GM08714 (cell line): Measurements from ENCODE around the gene ADGRB3.
"Not testable (repeated sequence)": the region's sequence is repeated elsewhere in the genome, so short reads cannot be mapped to it uniquely, and the experiment has no call there.

Experiments used
- H3K4me3 ChIP-seq: fragments of 200-500 bp; sonication (Bioruptor generic); 2 replicates; pipeline ENCODE4 v1.5.1; 2014; ENCODE audit warnings: mild to moderate bottlenecking, low read length, inconsistent platforms
- ZNF274 ChIP-seq: IDR thresholded peaks from 2 replicates; pipeline ENCODE4 v1.6.1; 2012; ENCODE audit warnings: mild to moderate bottlenecking, low read depth, low read length

Gene ADGRB3

DNA sequence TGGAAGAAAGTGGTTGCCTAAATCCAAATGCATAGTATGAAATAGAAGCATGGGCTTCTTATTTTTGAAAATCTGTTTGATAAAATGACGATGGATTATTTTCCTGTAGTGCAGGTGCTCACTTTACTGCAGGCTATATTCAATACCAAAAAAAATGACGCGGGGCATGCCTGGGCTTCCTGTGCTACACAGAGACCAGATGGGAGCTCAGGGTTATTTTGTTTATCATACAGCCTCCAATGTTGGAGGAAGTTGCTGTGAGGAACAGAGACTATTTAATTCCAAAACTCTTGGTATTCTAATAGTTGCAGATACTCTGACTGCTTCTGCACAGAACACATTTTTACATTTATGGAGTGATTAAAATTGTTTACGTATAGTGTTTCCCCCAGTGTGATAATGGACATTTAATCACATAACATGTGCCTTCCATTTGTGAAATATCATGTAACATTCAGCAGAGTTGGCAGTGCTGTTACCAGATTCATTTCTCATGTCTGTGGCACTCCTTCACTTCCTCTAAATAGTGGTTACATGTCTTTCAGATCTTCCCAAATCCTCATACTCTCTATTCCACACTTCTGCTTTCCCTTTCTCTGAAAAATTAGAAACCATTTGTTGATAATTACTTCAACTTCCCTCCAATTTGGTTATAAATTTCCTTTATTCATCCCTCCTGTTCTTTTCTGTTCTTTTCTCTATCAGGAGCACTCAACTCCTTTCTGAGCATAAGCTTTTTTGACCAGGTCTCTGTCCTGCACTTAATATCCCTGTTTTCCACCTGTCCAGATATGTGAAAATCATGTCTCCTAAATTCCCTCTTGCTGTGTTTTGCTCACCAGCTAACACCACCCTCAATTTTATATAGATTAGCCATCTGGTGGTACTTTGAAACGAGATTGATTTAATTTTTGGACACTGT is 121.6 kb downstream of the ADGRB3 start:
- no peak for TF ChIP-seq ZNF274
- H3K4me3 ChIP-seq, result no peak overlapping the region

DNA sequence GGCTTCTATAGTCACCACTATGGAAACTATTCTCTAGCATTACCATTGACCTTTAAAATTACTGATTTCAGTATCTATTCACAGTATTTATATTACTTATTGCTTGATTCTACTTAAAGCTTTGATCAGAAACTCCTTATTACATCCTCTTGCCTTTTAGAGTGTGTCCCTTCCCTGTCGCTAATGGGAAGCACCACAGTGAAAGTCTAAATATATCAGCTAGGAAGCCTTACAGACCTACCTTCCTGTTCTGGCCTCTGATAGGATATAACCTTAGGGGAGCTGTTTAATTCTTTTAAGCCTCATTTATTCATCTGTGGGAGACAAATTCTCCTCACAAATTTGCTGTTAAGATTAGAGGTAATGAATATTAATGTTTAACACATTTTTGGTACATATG is 122.7 kb downstream of the ADGRB3 start:
- no peak for TF ChIP-seq ZNF274
- H3K4me3 ChIP-seq, result no peak overlapping the region

- TF ChIP-seq ZNF274, result no peak
- no peak overlapping the region for H3K4me3 ChIP-seq
These were observed 123.5 kb downstream of the ADGRB3 start for GRCh38 chr6:68758559-68758958.

DNA sequence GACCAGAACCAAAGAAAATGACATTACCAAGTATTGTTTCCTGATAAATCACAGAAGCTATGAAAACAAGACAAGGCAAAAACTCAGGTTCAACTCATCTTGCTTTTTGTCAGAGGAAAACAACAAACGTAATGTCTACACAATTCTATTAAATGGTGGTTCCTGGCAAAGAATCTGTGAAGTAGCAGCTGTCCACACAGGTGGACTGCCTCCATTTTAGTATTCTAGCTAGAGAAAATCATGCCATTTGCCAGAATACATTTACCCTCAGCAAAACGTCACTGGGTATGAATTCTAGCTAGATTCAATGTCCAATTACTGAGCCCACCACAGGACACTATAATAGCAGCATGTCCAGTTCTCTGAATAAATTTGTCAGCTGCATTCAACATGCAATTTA is 125.4 kb downstream of the ADGRB3 start:
- TF ChIP-seq ZNF274, result no peak
- H3K4me3 ChIP-seq, result no peak overlapping the region

- no peak overlapping the region for H3K4me3 ChIP-seq
- no peak for TF ChIP-seq ZNF274
These were observed 126.0 kb downstream of the ADGRB3 start for GRCh38 chr6:68760941-68761676.

GRCh38 chr6:68761985-68762384 is 126.9 kb downstream of the ADGRB3 start:
- no peak for TF ChIP-seq ZNF274
- no peak overlapping the region for H3K4me3 ChIP-seq

DNA sequence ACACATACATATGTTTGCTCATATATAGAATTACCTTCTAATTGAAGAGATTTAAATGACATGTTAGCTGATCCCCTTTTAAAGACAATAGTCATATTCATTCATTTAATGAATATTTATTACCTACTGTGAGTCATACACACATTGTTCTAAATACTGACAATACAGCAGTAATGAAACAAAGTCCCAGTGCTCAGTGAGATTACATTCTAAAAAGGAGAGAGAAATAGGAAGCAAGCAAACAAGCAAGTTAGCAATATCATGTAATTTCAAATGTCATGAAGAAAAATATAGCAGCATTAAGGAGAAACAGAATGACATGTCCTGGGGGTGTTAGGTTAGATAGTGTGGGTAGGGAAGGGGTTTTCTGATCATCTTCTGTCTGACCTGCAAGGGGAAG is 136.3 kb downstream of the ADGRB3 start:
- TF ChIP-seq ZNF274, result no peak
- no peak overlapping the region for H3K4me3 ChIP-seq

DNA sequence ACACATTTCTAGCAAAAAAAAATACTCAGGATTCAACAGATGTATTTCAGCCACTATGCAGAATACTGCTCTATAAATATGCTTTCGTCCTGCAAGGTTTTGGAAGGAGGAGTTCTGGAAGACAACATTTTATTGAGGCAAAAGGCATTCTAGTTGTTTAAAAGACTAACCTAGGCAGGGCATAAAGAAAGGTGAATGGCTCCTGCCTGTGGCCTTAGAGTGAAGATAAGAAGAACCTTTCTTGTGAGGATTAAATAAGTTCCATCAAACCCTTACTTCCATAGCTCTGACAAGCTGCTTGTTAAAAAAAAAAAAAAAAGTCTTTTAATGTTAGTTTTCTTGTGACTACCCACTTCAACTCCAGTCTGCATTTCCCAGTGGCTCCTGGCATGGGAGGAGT is 139.8 kb downstream of the ADGRB3 start:
- H3K4me3 ChIP-seq, result no peak overlapping the region
- no peak for TF ChIP-seq ZNF274

GRCh38 chr6:68776354-68776753 is 141.3 kb downstream of the ADGRB3 start:
- no peak overlapping the region for H3K4me3 ChIP-seq
- TF ChIP-seq ZNF274, result no peak

GRCh38 chr6:68777956-68778355 is 142.9 kb downstream of the ADGRB3 start:
- H3K4me3 ChIP-seq, result no peak overlapping the region
- TF ChIP-seq ZNF274, result no peak

DNA sequence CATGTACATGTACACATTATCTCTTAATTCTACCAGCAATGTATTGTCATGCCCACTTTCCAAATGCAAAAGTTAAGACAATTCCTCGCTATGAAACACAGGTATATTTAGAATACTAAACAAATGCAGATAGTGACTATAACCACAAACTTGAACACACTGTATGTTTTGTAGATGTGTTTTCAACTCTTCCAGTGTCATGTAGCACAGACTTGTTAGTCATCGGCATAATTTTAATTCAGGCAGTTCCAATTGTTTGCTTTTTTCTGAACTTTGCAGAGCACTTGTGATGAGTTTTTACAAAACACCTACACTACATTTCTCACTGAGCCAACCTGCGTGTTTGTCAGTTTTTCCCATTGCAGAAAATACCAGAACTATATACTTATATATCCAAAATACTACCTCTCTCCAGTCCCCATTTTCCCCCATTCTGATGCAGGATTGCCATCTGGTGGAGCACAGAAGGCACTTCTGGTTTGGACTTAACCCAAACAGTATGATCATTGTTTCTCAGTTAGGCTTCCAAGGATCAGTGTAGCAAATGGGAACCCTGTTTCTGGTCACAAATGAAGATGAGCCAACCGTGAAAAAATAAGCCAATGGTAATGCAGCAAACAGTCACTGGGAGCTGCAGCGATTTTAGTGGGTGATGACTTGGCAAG is 143.4 kb downstream of the ADGRB3 start:
- TF ChIP-seq ZNF274, result no peak

DNA sequence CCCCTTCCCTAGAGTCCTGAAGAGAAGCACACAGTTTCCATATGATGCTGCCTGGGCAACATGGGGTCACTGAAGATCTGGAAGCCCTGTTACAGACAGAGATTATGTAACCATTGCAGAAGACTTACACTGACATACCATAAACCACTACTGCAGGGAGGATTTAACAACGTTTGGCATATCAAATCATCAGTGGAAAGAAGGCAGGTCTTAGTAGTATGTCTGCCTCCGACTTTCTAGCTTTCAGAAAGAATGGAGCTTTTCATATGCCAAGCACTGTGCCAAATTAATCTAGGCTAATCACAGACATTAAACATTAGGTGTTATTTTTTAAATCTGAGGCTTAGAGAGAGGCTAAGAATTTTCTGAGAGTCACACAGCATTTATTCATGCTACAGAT is 144.3 kb downstream of the ADGRB3 start:
- no peak for TF ChIP-seq ZNF274
- no peak overlapping the region for H3K4me3 ChIP-seq

More for the DNA sequence above, 143.4 kb downstream of the ADGRB3 start:
- H3K4me3 ChIP-seq, result no peak overlapping the region

GRCh38 chr6:68790128-68790527 is 155.0 kb downstream of the ADGRB3 start:
- H3K4me3 ChIP-seq, result not testable (repeated sequence)

DNA sequence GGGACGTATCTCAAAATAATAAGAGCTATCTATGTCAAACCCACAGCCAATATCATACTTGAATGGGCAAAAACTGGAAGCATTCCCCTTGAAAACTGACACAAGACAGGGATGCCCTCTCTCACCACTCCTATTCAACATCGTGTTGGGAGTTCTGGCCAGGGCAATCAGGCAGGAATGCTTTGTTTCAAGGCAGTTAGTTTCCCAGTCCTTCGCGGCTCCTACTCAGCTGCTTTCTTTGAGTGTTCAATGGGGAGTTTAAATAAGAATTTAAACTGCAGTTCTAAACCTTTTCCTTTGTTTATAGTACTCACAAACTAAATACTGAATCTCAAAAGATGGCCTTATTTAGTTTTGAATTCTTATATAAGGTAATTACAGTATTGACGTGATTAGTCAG is 179.9 kb downstream of the ADGRB3 start:
- not testable (repeated sequence) for H3K4me3 ChIP-seq

GRCh38 chr6:68826501-68826900 is 191.4 kb downstream of the ADGRB3 start:
- no peak overlapping the region for H3K4me3 ChIP-seq
- TF ChIP-seq ZNF274, result no peak
